ENCODE results near the gene CASP3.

The CASP3 gene

GRCh38 chr4:184649026-184649970 is at the start of gene CASP3, which contains the start of gene PRIMPOL:
TSS of gene CASP3 (minus strand) at chr4:184649447. CDS start at chr4:184638453, 10,994 bp downstream.
TSS of gene PRIMPOL (plus strand) at chr4:184649738. CDS start at chr4:184657141, 7,403 bp downstream.
- DNase-seq, result peak; percentile 77

GRCh38 chr4:184697956-184698355 is 48.7 kb upstream of the CASP3 start:
- DNase-seq, result no peak

- no peak for DNase-seq
Measured at GRCh38 chr4:184695178-184695896, 46.1 kb upstream of the CASP3 start.

- DNase-seq, result no peak
Measured at GRCh38 chr4:184694412-184694956, 45.2 kb upstream of the CASP3 start.

GRCh38 chr4:184693056-184693455 is 43.8 kb upstream of the CASP3 start:
- DNase-seq, result no peak

- DNase-seq, result no peak
Measured at GRCh38 chr4:184689681-184690080, 40.4 kb upstream of the CASP3 start.

GRCh38 chr4:184688447-184688846 is 39.2 kb upstream of the CASP3 start:
- DNase-seq, result no peak

GRCh38 chr4:184688005-184688404 is 38.8 kb upstream of the CASP3 start:
- DNase-seq, result no peak

GRCh38 chr4:184684491-184685189 is 35.4 kb upstream of the CASP3 start:
- DNase-seq, result no peak

GRCh38 chr4:184681916-184682315 is 32.7 kb upstream of the CASP3 start:
- DNase-seq, result no peak

- no peak for DNase-seq
Measured at GRCh38 chr4:184680698-184681097, 31.5 kb upstream of the CASP3 start.

- DNase-seq, result no peak
Measured at GRCh38 chr4:184675821-184676492, 26.7 kb upstream of the CASP3 start.

- no peak for DNase-seq
Measured at GRCh38 chr4:184675018-184675417, 25.8 kb upstream of the CASP3 start.

GRCh38 chr4:184674011-184674410 is 24.8 kb upstream of the CASP3 start:
- DNase-seq, result no peak

- no peak for DNase-seq
Measured at GRCh38 chr4:184672741-184673140, 23.5 kb upstream of the CASP3 start.

GRCh38 chr4:184671101-184671500 is 21.9 kb upstream of the CASP3 start:
- DNase-seq, result no peak

- DNase-seq, result no peak
Measured at GRCh38 chr4:184669251-184669650, 20.0 kb upstream of the CASP3 start.

GRCh38 chr4:184668511-184669114 is 19.4 kb upstream of the CASP3 start:
- DNase-seq, result no peak

- DNase-seq, result no peak
Measured at GRCh38 chr4:184668096-184668495, 18.8 kb upstream of the CASP3 start.

GRCh38 chr4:184666670-184667069 is 17.4 kb upstream of the CASP3 start:
- DNase-seq, result no peak

- no peak for DNase-seq
Measured at GRCh38 chr4:184664445-184665210, 15.4 kb upstream of the CASP3 start.
